Activated CD8-positive, alpha-beta memory T cell treated with anti-CD3 and anti-CD28 coated beads, Interleukin-2, amount 50 U/mL, for 4 hours (primary cell): Measurements from ENCODE around the gene MZT2B.
A peak's percentile ranks its signal among the peaks of the same experiment; 100 is the strongest.
"Not testable (repeated sequence)": the region's sequence is repeated elsewhere in the genome, so short reads cannot be mapped to it uniquely, and the experiment has no call there.

Source experiments
- DNase-seq: peaks from one replicate; pipeline ENCODE4 v3.0.0-alpha.2; 2020

Gene MZT2B

GRCh38 chr2:130181880-130182682 is at the start of gene MZT2B:
MZT2B (plus strand) TSS chr2:130182262; CDS start chr2:130182283, 21 bp downstream.
- peak; percentile 89 for DNase-seq

DNA sequence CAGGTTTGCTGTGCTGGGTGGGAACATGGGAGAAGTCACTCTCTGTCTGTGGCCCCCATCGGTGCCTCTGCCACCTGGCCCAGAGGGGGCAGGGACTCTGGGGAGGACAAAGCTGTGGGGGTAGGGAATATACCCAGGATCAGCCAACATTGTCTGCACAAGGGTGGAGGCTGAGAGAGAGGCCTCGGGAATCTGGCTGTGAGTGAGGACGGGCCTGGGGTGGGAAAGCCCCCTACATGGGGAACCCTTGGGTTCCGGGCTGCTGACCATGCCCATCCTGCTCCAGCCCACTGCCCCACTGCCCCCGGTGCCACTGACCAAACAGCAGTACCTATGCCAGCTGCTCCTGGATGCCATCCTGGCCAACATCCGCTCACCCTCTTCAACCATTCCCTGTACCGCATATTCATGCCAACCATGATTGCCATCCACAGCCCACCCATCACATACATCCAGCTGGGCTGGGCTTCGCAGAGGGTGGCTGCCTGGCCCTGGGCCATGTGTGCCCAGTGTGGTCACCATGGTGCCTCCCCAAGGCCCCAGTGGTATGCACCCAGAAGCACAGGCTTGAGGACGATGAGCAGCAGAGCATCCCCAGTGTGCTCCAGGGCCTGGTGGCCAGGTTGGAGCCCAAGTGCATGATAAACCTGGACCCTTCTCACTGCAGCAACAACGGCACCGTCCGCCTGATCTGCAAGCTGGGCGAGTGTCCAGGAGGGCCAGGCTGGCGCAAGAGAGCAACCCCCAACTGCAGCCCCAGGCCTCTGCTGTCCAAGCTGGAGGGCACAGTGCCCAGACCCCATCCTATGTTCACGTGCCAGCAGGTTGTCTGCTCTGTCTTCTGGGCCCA is 46.1 kb upstream of the MZT2B start:
- no peak for DNase-seq

DNA sequence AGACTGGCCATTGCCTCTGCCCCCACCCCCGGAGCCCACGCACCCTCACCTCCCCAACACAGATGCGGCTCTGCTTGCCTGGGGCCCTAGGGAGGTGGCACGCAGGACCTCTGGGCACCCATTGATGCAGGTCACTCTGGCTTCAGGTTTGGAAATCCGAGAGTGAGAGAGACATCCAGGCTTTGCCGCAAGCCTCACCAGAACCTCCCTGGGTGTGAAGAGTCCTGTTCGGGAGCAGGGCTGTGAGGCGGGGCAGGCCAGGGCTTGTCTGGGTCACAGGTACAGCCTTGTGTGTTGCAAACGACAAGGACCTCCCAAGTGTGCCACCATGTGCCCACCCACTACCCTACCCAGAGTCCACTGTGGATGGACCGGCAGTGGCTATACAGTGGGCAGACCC is 45.5 kb upstream of the MZT2B start:
- DNase-seq: not testable (repeated sequence)

DNA sequence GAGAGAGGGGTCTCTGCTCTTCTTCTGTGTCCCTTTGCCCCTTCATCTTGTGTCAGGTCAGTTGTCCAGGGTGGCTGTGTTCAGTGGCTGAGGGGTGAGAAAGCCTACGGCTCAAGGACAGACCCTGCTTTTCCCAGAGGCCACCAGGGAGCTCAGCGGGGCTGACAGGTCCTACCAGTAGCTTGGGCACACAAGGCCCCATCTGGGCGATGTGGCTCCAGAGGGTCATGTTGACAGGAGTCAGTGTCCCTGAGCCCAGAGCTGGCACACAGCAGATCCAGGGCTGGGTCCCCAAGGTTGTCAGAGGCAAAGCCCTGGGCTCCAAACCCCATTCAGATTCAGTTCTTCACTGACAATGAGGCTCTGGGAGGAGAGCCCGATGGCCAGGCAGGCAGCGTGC is 44.9 kb upstream of the MZT2B start:
- DNase-seq: not testable (repeated sequence)

DNA sequence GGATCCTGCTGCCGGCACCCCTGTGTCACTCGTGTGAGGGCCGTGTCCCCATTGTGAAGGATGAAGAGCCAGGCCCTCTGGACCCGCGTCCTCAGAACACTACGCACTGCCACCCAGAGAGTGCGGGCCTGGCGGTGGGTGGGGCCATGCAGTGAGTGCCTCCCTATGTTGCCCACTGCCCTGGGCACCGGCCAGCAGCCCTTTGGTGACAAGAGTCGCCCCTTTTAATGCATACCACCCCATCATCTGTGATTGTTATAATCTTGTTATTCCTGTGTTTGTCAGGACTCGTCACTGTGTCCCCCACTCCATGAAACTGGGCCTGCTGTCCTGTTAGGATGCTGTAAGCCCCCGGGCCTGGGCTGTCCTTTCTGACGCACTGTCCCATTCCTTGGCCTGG is 43.7 kb upstream of the MZT2B start:
- DNase-seq: not testable (repeated sequence)

DNA sequence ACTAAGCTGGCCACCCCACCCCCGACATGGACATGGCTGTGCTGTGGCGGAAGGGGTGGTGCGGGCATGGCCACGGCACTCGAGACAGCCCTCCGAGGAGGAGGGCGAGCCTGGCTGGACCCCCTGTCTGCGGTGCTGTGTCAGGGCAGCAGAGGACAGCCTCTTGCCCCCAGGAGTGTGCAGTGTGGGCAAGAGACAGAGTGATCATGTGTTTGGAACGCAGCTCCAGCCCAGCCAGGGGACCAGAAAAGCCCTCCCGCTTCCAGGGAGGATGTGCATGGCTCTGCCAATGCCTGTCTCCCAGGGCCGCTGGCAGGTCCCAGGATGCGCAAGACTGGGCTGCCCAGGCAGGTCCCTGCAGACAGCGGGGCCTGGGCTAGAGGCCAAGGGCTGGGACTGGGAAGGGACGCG is 43.2 kb upstream of the MZT2B start:
- DNase-seq: not testable (repeated sequence)

GRCh38 chr2:130139331-130140280 is 42.5 kb upstream of the MZT2B start:
- DNase-seq: not testable (repeated sequence)

DNA sequence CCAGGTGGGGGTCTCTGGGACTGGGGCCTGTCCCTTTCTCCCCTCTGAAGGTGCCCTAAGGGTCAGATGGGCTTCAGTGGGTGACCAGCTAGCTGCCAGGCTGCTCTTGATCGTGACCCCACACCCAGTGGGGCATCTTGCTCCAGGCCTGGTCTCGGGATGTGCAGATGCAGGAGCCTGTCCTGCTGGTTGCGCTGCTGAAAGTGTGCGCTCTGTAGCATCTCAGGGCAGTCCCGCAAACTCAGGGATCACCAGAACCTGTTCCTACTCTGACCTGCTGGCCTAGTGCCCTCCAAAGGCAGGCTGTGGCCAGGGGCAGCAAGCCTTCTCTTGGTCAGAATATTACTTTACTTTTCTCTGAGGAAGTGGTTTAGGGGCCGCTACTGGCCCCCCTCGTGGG is 41.5 kb upstream of the MZT2B start:
- not testable (repeated sequence) for DNase-seq

DNA sequence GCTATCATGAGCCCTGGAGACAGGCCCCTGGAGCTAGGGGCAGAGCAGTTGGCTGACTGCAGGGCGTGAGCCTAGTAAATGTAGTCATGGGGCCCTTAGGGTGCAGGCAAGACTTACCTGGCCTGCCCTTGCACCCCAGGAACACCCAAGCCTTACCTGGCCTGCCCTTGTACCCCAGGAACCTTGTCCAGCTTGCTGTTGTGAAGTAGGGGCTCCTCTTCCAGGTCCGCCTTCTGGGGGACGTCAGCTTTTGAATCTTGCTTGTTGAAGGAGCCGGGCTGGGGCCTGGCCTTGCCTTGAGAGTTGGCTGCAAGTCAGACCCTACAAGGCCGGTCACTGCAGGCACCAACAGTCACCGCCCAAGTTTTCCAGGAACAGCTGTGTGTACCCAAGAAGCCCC is 41.1 kb upstream of the MZT2B start:
- DNase-seq: not testable (repeated sequence)

DNA sequence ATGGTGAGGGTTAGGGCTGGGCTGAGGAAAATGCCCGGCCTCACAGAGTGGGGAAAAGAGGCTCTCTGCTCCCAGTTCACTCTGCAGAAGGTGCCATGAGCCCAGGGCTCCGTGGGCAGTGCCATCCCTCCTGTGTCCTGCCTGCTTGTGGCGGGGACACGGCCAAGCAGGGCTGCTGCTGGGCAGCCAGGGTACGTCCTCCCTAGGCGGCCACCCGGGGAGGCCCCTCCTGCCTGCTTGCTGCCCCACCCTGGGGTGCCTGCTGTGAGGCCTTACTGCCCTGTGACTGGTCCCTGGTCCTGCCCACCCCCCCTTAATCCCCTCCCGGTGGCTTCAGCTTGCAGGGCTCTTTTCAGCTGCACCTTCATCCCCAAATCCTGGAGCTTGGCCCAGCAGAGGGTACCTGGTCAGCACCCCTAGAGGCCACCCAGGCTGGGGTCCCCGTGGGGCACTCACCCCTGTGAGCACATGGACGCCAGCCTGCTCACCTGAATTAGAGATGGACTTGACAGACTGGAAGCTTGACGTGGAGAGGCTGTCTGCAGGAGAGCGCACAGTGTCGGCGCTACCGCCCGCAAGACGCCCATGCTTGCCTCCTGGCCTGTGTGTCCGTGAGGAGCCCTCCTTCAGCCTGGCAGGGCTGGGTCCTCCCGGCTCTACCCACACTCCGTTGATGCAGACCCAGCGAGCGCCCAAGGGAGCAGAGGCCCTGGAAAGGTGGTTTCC is 40.3 kb upstream of the MZT2B start:
- not testable (repeated sequence) for DNase-seq

GRCh38 chr2:130142396-130143265 is 39.4 kb upstream of the MZT2B start:
- not testable (repeated sequence) for DNase-seq

GRCh38 chr2:130143266-130144039 is 38.6 kb upstream of the MZT2B start:
- DNase-seq: not testable (repeated sequence)

GRCh38 chr2:130145006-130145414 is 37.1 kb upstream of the MZT2B start, which contains the start of gene CCDC74B:
CCDC74B (minus strand) TSS chr2:130145112; CDS start chr2:130144996, 116 bp downstream.
- DNase-seq: peak; percentile 61

DNA sequence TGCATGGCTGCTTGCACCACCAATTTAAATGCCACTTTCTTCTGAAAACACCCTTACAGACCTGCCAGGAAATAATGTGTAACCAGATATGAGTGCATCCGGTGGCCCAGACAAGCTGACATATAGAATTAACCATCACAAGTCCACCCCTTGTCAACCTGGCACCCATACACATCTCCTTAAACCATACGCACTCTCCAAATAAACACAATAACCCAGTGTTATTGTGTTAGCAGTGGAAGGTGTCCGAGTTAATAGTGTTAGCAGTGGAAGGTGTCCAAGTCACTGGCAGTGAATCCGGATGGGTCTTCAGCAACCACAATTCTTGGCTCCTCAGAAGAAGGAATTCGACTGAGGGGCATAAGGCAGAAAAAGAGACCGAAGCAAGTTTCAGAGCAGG is 33.5 kb upstream of the MZT2B start:
- not testable (repeated sequence) for DNase-seq

- DNase-seq: no peak
Observed at GRCh38 chr2:130150181-130151144, 31.6 kb upstream of the MZT2B start.

DNA sequence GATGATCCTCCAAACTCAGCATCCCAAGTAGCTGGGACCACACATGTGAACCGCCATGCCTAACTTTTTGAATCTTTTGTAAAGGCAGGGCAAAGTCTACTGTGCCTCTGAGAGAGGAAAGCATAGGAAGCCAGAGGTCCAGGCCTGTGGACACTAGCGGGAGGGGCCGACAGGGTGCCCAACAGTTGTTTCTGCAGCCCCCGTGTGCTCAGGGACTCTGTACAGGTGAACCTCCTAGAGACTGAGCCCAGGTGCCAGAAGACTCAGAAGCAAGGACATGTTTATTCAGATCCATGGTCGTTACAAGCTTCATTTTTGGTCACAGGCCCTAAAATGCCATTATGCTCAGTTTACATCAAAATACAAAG is 30.9 kb upstream of the MZT2B start:
- not testable (repeated sequence) for DNase-seq

GRCh38 chr2:130152136-130152815 is 29.8 kb upstream of the MZT2B start:
- DNase-seq: not testable (repeated sequence)
